Prostate gland (tissue), 2 donors: ENCODE measurements around the gene E2F2.
"Not testable (repeated sequence)": the region's sequence is repeated elsewhere in the genome, so short reads cannot be mapped to it uniquely, and the experiment has no call there.

ENCODE experiments used
- POLR2A ChIP-seq: fragments of 450-650 bp; IDR thresholded peaks from one replicate; pipeline ENCODE4 v1.6.1; 2016; ENCODE audit warnings: antibody characterized with exemption, mild to moderate bottlenecking
- POLR2AphosphoS5 ChIP-seq: sonication (generic); formaldehyde crosslinking; IDR thresholded peaks from one replicate; pipeline ENCODE4 v1.6.1; 2017; ENCODE audit warnings: antibody characterized with exemption
- TF ChIP-seq, protein P1 (sequence below), 4 experiments: fragments of 200-600 bp in 2 of 4; fragments of 450-650 bp in 2 of 4; sonication (generic) in 2 of 4; IDR thresholded peaks; 1 replicate in 3 of 4; 2 replicates in 1 of 4; pipeline ENCODE4 v1.5.1; 2016 to 2019; ENCODE audit warnings: antibody characterized with exemption in 4 of 4, mild to moderate bottlenecking in 2 of 4, moderate library complexity in 2 of 4

DNA sequence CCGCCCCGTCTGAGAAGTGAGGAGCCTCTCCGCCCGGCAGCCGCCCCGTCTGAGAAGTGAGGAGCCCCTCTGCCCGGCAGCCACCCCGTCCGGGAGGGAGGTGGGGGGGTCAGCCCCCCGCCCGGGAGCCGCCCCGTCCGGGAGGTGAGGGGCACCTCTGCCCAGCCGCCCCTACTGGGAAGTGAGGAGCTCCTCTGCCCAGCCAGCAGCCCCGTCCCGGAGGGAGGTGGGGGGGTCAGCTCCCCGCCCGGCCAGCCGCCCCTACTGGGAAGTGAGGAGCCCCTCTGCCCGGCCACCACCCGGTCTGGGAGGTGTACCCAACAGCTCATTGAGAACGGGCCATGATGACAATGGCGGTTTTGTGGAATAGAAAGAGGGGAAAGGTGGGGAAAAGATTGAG lies 26.9 kb downstream of the E2F2 start:
- TF ChIP-seq, protein P1, sequence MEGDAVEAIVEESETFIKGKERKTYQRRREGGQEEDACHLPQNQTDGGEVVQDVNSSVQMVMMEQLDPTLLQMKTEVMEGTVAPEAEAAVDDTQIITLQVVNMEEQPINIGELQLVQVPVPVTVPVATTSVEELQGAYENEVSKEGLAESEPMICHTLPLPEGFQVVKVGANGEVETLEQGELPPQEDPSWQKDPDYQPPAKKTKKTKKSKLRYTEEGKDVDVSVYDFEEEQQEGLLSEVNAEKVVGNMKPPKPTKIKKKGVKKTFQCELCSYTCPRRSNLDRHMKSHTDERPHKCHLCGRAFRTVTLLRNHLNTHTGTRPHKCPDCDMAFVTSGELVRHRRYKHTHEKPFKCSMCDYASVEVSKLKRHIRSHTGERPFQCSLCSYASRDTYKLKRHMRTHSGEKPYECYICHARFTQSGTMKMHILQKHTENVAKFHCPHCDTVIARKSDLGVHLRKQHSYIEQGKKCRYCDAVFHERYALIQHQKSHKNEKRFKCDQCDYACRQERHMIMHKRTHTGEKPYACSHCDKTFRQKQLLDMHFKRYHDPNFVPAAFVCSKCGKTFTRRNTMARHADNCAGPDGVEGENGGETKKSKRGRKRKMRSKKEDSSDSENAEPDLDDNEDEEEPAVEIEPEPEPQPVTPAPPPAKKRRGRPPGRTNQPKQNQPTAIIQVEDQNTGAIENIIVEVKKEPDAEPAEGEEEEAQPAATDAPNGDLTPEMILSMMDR (IDR thresholded peaks at IDR 0.05): not testable (repeated sequence)
- not testable (repeated sequence) for TF ChIP-seq POLR2A, POLR2AphosphoS5
